WTC11 (cell line): ENCODE data around the gene WSB2. TPM values are rescaled to one million over a fixed set of nuclear protein-coding genes. Genes with fewer than 3 reads are reported as not detected.

ENCODE experiments used
- ATAC-seq: fragments of 200-7000 bp; cut with Tn5 transposase; 2 replicates; pipeline ENCODE4 v1.10.0; 2021; ENCODE audit warnings: mild to moderate bottlenecking, moderate library complexity
- Bru-seq: library from RNA; stranded (reverse); fragments of 400-500 nt; gene quantifications from one replicate; lab custom pipeline; 2021; lab: Mats Ljungman, UMichigan
- CTCF ChIA-PET: fragments of 300-600 bp; sonication (Branson Sonifier 250); formaldehyde crosslinking; loops from one replicate; lab custom pipeline; 2021; ENCODE audit warnings: antibody characterized with exemption; lab: Charles Lee
- POLR2A ChIA-PET: fragments of 350-600 bp; sonication (Branson Sonifier 250); formaldehyde crosslinking; loops from one replicate; lab custom pipeline; 2021; ENCODE audit warnings: antibody characterized with exemption; lab: Charles Lee
- DNase-seq: peaks from one replicate; pipeline ENCODE4 v3.0.0; 2021; ENCODE audit warnings: low spot score
- H3K27ac Mint-ChIP-seq: 2 replicates; pipeline ENCODE4 v1.8.0; 2021; ENCODE audit warnings: mixed read lengths
- H3K27me3 Mint-ChIP-seq: 2 replicates; pipeline ENCODE4 v1.8.0; 2021; ENCODE audit warnings: low read depth, mild to moderate bottlenecking, moderate library complexity, mixed read lengths
- H3K36me3 Mint-ChIP-seq: 2 replicates; pipeline ENCODE4 v1.8.0; 2021; ENCODE audit warnings: mixed read lengths
- H3K4me1 Mint-ChIP-seq: 2 replicates; pipeline ENCODE4 v1.8.0; 2022; ENCODE audit warnings: mixed read lengths
- H3K4me3 Mint-ChIP-seq: 2 replicates; pipeline ENCODE4 v1.8.0; 2021; ENCODE audit warnings: mild to moderate bottlenecking, moderate library complexity, mixed read lengths
- H3K9me3 Mint-ChIP-seq: 2 replicates; pipeline ENCODE4 v1.8.0; 2021; ENCODE audit warnings: mixed read lengths
- CBFB ChIP-seq: sonication (generic); formaldehyde crosslinking; IDR thresholded peaks from 2 replicates; pipeline ENCODE4 v1.8.1; 2022; ENCODE audit warnings: mild to moderate bottlenecking, low read depth, missing genetic modification reagents
- ESRRA ChIP-seq: sonication (generic); formaldehyde crosslinking; IDR thresholded peaks from 2 replicates; pipeline ENCODE4 v1.8.1; 2022; ENCODE audit warnings: mild to moderate bottlenecking, missing genetic modification reagents, borderline replicate concordance
- ETV6 ChIP-seq: sonication (generic); formaldehyde crosslinking; IDR thresholded peaks from 2 replicates; pipeline ENCODE4 v1.8.1; 2022; ENCODE audit warnings: mild to moderate bottlenecking, missing genetic modification reagents
- GABPB1 ChIP-seq: sonication (generic); formaldehyde crosslinking; IDR thresholded peaks from 2 replicates; pipeline ENCODE4 v1.8.1; 2023; ENCODE audit warnings: mild to moderate bottlenecking, missing genetic modification reagents
- IRF1 ChIP-seq: sonication (generic); formaldehyde crosslinking; IDR thresholded peaks from 2 replicates; pipeline ENCODE4 v1.8.0; 2023; ENCODE audit warnings: missing genetic modification reagents
- JAZF1 ChIP-seq: fragments of 250-450 bp; sonication (Bioruptor Pico); IDR thresholded peaks from 2 replicates; pipeline ENCODE4 v1.9.0; 2021; ENCODE audit warnings: moderate library complexity, mild to moderate bottlenecking, inconsistent platforms
- MXD4 ChIP-seq: fragments of 250-450 bp; sonication (Bioruptor Pico); IDR thresholded peaks from 2 replicates; pipeline ENCODE4 v1.8.0; 2021; ENCODE audit warnings: mild to moderate bottlenecking, moderate library complexity, borderline replicate concordance
- NR3C1 ChIP-seq: sonication (generic); formaldehyde crosslinking; conservative IDR thresholded peaks from 2 replicates; pipeline ENCODE4 v1.8.1; 2023; ENCODE audit warnings: low read depth, mild to moderate bottlenecking, missing genetic modification reagents
- PRRX2 ChIP-seq: fragments of 250-450 bp; sonication (Bioruptor Pico); IDR thresholded peaks from 2 replicates; pipeline ENCODE4 v1.8.0; 2021; ENCODE audit warnings: mild to moderate bottlenecking
- SP1 ChIP-seq: sonication (generic); formaldehyde crosslinking; conservative IDR thresholded peaks from 2 replicates; pipeline ENCODE4 v1.8.1; 2022; ENCODE audit warnings: missing genetic modification reagents
- TEAD1 ChIP-seq: sonication (generic); formaldehyde crosslinking; IDR thresholded peaks from 2 replicates; pipeline ENCODE4 v1.8.0; 2022; ENCODE audit warnings: mild to moderate bottlenecking, missing genetic modification reagents
- ZNF138 ChIP-seq: sonication (generic); formaldehyde crosslinking; conservative IDR thresholded peaks from 2 replicates; pipeline ENCODE4 v1.8.1; 2022; ENCODE audit warnings: mild to moderate bottlenecking, moderate library complexity, missing genetic modification reagents
- ZNF232 ChIP-seq: sonication (generic); formaldehyde crosslinking; IDR thresholded peaks from 2 replicates; pipeline ENCODE4 v1.8.0; 2022; ENCODE audit warnings: mild to moderate bottlenecking, missing genetic modification reagents
- ZNF396 ChIP-seq: fragments of 250-450 bp; sonication (Bioruptor Pico); IDR thresholded peaks from 2 replicates; pipeline ENCODE4 v1.8.0; 2021; ENCODE audit warnings: mild to moderate bottlenecking, moderate library complexity, borderline replicate concordance
- ZNF423 ChIP-seq: fragments of 250-450 bp; sonication (Bioruptor Pico); IDR thresholded peaks from 2 replicates; pipeline ENCODE4 v2.1.2; 2022; ENCODE audit warnings: mild to moderate bottlenecking, moderate library complexity
- ZNF671 ChIP-seq: fragments of 250-450 bp; sonication (Bioruptor Pico); IDR thresholded peaks from 2 replicates; pipeline ENCODE4 v1.8.0; 2021; ENCODE audit warnings: mild to moderate bottlenecking
- long read RNA-seq, 3 experiments: library from RNA in 1 of 3; library from capped mRNA in 1 of 3; library from polyadenylated mRNA in 1 of 3; unstranded in 2 of 3; stranded (forward) in 1 of 3; transcript quantifications; one replicate each; pipeline ENCODE4 v2.0.0, GENCODE V29; 2021
- total RNA-seq: library from RNA; stranded (reverse); gene quantifications from 3 replicates; pipeline ENCODE4 v1.2.3, GENCODE V29; 2021
- TF ChIP-seq, protein P1 (sequence below): sonication (generic); formaldehyde crosslinking; IDR thresholded peaks from 2 replicates; pipeline ENCODE4 v1.8.0; 2023; ENCODE audit warnings: mild to moderate bottlenecking, missing genetic modification reagents
- TF ChIP-seq, protein P2 (sequence below): sonication (generic); formaldehyde crosslinking; IDR thresholded peaks from 2 replicates; pipeline ENCODE4 v1.8.1; 2023; ENCODE audit warnings: mild to moderate bottlenecking, missing genetic modification reagents, moderate library complexity
- TF ChIP-seq, protein P3 (sequence below): sonication (generic); formaldehyde crosslinking; IDR thresholded peaks from 2 replicates; pipeline ENCODE4 v1.8.0; 2022; ENCODE audit warnings: mild to moderate bottlenecking, missing genetic modification reagents
- TF ChIP-seq, protein P4 (sequence below): fragments of 250-450 bp; sonication (Bioruptor Pico); IDR thresholded peaks from 2 replicates; pipeline ENCODE4 v1.9.0; 2021; ENCODE audit warnings: mild to moderate bottlenecking
- TF ChIP-seq, protein P5 (sequence below): sonication (generic); formaldehyde crosslinking; IDR thresholded peaks from 2 replicates; pipeline ENCODE4 v1.8.1; 2022; ENCODE audit warnings: mild to moderate bottlenecking, missing genetic modification reagents, moderate library complexity, borderline replicate concordance

Gene WSB2
- 59.0 to 74.2 TPM (median 60.5 TPM) in 3 replicates for total RNA-seq
- percentile 75 among the genes with signal in this experiment for Bru-seq, nascent RNA
- long read RNA-seq, experiment 1, transcript WSB2-204 (4 exons, 1,008 nt) = minor isoform, 8 of 294 reads
- long read RNA-seq, experiment 1, transcript WSB2-201 (9 exons, 2,646 nt) = major isoform, 248 of 294 reads
- long read RNA-seq, experiment 1, partial matches to known transcripts = 21 of 294 reads
- long read RNA-seq, experiment 1, other reads (novel, unspliced or antisense) = 13 of 294 reads
- long read RNA-seq, experiment 2, transcript WSB2-201 (9 exons, 2,646 nt) = major isoform, 31 of 73 reads
- long read RNA-seq, experiment 2, partial matches to known transcripts = 12 of 73 reads
- long read RNA-seq, experiment 2, other reads (novel, unspliced or antisense) = 23 of 73 reads
- long read RNA-seq, experiment 3, partial matches to known transcripts = 1 of 4 reads
- long read RNA-seq, experiment 3, other reads (novel, unspliced or antisense) = 0 of 4 reads

DNA sequence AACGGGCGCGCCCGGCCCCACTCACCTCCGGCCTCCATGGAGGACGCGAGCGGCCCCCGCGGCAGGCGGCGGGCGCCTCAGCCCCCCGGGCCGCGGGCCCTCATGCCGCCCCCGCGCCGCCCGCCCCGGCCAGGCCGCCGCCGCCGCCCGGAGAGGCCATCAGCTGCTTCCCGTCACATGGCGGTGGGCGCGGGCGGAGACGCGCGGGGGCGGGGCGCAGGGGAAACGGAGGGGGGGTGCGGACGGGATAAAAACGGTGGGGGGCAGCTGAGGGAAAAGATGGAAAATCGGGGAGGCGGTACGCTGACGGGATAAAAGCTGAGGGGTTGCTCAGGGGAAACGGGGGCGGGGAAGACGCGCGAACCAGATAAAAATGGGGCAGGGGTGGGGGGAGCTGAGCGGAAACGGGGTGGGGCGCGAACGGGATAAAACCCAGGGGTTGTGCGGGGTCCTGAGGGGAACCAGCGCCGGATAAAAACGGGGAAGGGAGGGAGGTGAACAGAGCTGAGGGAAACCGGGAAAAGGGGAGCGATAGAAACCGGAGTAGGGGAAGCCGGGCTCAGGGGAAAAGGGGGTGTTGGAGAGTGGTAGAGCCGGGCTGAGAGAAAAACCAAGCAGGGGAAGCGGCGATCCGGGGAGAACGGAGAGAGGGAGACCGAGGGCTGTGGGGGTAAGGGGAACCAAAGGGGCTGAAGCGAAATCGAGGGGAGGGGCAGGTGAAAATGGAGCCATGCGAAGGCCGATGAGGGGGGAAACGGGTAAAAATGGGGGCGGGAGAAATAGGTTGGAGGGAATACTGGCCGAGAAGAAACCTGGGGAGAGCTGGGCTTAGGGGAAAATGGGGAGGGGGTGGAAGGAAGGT, at the start of gene WSB2:
TSS of gene WSB2 (minus strand) at position 169 of the 862 bp plus-strand sequence. CDS start at position 38, 131 bp downstream.
- POLR2A ChIA-PET = interaction anchor here (0.6 to 2.0 kb wide), 4 partner anchors 41 to 445 kb away, joined by 3 to 7 read pairs (median 5); partner anchors contain the start of gene VSIG10
- ATAC-seq (peak; percentile 19), DNase-seq (peak; percentile 64)
- Mint-ChIP-seq H3K9me3 (no peaks in the 10 kb centered on the region), H3K36me3 (peaks cover 6% of the 10 kb centered on the region), H3K27ac (peak within 1 kb of the TSS; percentile 94), H3K27me3 (no peaks in the 10 kb centered on the region), H3K4me1 (peaks cover 45% of the 10 kb centered on the region), H3K4me3 (peak within 1 kb of the TSS; percentile 89)
- CTCF ChIA-PET = interaction anchor here (0.6 to 1.2 kb wide), 4 partner anchors 58 to 314 kb away, joined by 3 to 7 read pairs (median 4); no protein-coding TSS in a partner anchor
- TF ChIP-seq ESRRA (CRISPR knock-in tag) (no peak), ZNF671 (CRISPR knock-in tag) (no peak)
- TF ChIP-seq, protein P1, sequence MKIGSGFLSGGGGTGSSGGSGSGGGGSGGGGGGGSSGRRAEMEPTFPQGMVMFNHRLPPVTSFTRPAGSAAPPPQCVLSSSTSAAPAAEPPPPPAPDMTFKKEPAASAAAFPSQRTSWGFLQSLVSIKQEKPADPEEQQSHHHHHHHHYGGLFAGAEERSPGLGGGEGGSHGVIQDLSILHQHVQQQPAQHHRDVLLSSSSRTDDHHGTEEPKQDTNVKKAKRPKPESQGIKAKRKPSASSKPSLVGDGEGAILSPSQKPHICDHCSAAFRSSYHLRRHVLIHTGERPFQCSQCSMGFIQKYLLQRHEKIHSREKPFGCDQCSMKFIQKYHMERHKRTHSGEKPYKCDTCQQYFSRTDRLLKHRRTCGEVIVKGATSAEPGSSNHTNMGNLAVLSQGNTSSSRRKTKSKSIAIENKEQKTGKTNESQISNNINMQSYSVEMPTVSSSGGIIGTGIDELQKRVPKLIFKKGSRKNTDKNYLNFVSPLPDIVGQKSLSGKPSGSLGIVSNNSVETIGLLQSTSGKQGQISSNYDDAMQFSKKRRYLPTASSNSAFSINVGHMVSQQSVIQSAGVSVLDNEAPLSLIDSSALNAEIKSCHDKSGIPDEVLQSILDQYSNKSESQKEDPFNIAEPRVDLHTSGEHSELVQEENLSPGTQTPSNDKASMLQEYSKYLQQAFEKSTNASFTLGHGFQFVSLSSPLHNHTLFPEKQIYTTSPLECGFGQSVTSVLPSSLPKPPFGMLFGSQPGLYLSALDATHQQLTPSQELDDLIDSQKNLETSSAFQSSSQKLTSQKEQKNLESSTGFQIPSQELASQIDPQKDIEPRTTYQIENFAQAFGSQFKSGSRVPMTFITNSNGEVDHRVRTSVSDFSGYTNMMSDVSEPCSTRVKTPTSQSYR = no peak
- TF ChIP-seq, protein P2, sequence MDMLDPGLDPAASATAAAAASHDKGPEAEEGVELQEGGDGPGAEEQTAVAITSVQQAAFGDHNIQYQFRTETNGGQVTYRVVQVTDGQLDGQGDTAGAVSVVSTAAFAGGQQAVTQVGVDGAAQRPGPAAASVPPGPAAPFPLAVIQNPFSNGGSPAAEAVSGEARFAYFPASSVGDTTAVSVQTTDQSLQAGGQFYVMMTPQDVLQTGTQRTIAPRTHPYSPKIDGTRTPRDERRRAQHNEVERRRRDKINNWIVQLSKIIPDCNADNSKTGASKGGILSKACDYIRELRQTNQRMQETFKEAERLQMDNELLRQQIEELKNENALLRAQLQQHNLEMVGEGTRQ (CRISPR knock-in tag) = peak; percentile 86

GRCh38 chr12:118109088-118109487, 48.1 kb upstream of the WSB2 start:
- DNase-seq (no peak), ATAC-seq (0 out of 2 replicates have a peak, but pooled peaks have one; percentile 19)
- Mint-ChIP-seq H3K27me3 (no peaks in the 10 kb centered on the region), H3K9me3 (peaks cover 3% of the 10 kb centered on the region; the same call in 1 of the 2 replicates), H3K27ac (no peak overlapping the region), H3K4me1 (peaks cover 16% of the 10 kb centered on the region), H3K36me3 (peaks cover 4% of the 10 kb centered on the region; the same call in 1 of the 2 replicates), H3K4me3 (no peak overlapping the region)
- POLR2A ChIA-PET = no interaction called here
- CTCF ChIA-PET = interaction anchor here (1.5 kb wide), 1 partner anchor 11 kb away, joined by 7 read pairs; no protein-coding TSS in a partner anchor
- TF ChIP-seq GABPB1 (no peak), CBFB (no peak), PRRX2 (CRISPR knock-in tag) (no peak), MXD4 (no peak), TEAD1 (no peak), SP1 (CRISPR knock-in tag) (no peak), ZNF396 (CRISPR knock-in tag) (no peak), IRF1 (CRISPR knock-in tag) (no peak), ZNF232 (CRISPR knock-in tag) (no peak), ETV6 (CRISPR knock-in tag) (no peak), JAZF1 (no peak), ZNF423 (CRISPR knock-in tag) (no peak), ZNF138 (CRISPR knock-in tag) (no peak), ESRRA (CRISPR knock-in tag) (no peak), NR3C1 (CRISPR knock-in tag) (no peak)
- TF ChIP-seq, protein P3, sequence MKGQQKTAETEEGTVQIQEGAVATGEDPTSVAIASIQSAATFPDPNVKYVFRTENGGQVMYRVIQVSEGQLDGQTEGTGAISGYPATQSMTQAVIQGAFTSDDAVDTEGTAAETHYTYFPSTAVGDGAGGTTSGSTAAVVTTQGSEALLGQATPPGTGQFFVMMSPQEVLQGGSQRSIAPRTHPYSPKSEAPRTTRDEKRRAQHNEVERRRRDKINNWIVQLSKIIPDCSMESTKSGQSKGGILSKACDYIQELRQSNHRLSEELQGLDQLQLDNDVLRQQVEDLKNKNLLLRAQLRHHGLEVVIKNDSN (CRISPR knock-in tag) = no peak
- TF ChIP-seq, protein P4, sequence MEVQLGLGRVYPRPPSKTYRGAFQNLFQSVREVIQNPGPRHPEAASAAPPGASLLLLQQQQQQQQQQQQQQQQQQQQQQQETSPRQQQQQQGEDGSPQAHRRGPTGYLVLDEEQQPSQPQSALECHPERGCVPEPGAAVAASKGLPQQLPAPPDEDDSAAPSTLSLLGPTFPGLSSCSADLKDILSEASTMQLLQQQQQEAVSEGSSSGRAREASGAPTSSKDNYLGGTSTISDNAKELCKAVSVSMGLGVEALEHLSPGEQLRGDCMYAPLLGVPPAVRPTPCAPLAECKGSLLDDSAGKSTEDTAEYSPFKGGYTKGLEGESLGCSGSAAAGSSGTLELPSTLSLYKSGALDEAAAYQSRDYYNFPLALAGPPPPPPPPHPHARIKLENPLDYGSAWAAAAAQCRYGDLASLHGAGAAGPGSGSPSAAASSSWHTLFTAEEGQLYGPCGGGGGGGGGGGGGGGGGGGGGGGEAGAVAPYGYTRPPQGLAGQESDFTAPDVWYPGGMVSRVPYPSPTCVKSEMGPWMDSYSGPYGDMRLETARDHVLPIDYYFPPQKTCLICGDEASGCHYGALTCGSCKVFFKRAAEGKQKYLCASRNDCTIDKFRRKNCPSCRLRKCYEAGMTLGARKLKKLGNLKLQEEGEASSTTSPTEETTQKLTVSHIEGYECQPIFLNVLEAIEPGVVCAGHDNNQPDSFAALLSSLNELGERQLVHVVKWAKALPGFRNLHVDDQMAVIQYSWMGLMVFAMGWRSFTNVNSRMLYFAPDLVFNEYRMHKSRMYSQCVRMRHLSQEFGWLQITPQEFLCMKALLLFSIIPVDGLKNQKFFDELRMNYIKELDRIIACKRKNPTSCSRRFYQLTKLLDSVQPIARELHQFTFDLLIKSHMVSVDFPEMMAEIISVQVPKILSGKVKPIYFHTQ (CRISPR knock-in tag) = no peak
- TF ChIP-seq, protein P5, sequence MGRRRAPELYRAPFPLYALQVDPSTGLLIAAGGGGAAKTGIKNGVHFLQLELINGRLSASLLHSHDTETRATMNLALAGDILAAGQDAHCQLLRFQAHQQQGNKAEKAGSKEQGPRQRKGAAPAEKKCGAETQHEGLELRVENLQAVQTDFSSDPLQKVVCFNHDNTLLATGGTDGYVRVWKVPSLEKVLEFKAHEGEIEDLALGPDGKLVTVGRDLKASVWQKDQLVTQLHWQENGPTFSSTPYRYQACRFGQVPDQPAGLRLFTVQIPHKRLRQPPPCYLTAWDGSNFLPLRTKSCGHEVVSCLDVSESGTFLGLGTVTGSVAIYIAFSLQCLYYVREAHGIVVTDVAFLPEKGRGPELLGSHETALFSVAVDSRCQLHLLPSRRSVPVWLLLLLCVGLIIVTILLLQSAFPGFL (CRISPR knock-in tag) = no peak
